KMS-11 (cell line): Measurements from ENCODE around the gene FLYWCH1.
A peak's percentile ranks its signal among the peaks of the same experiment; 100 is the strongest.

Experiments
- H2AFZ ChIP-seq: fragments of 200-600 bp; sonication (generic); 2 replicates; pipeline ENCODE4 v1.6.1; 2016; ENCODE audit warnings: antibody characterized with exemption, mixed run types, low read depth
- H3K27ac ChIP-seq: fragments of 200-600 bp; sonication (generic); 2 replicates; pipeline ENCODE4 v1.6.1; 2016; ENCODE audit warnings: mild to moderate bottlenecking, mixed run types
- H3K27me3 ChIP-seq: fragments of 200-600 bp; sonication (generic); 2 replicates; pipeline ENCODE4 v1.6.1; 2017; ENCODE audit warnings: mild to moderate bottlenecking, low read depth, mixed run types, moderate library complexity; ENCODE audit not compliant: insufficient read depth
- H3K36me3 ChIP-seq: fragments of 200-600 bp; sonication (generic); 2 replicates; pipeline ENCODE4 v1.6.1; 2017; ENCODE audit warnings: mild to moderate bottlenecking, mixed run types; ENCODE audit not compliant: insufficient read depth
- H3K4me1 ChIP-seq: fragments of 200-600 bp; sonication (generic); 2 replicates; pipeline ENCODE4 v1.6.1; 2016; ENCODE audit warnings: mild to moderate bottlenecking, low read depth, mixed run types; ENCODE audit not compliant: poor library complexity, severe bottlenecking
- H3K4me2 ChIP-seq: fragments of 200-600 bp; sonication (generic); 2 replicates; pipeline ENCODE4 v1.7.0; 2016; ENCODE audit warnings: mild to moderate bottlenecking, mixed run types
- H3K4me3 ChIP-seq: fragments of 200-600 bp; sonication (generic); IDR thresholded peaks from 2 replicates; pipeline ENCODE4 v1.6.1; 2017; ENCODE audit warnings: low read depth, low read length, mixed read lengths; ENCODE audit not compliant: insufficient read depth
- H3K79me2 ChIP-seq: fragments of 200-600 bp; sonication (generic); 2 replicates; pipeline ENCODE4 v1.6.1; 2016; ENCODE audit warnings: low read depth, mixed run types; ENCODE audit not compliant: insufficient read depth
- H3K9ac ChIP-seq: fragments of 200-600 bp; sonication (generic); 2 replicates; pipeline ENCODE4 v1.6.1; 2016; ENCODE audit warnings: mild to moderate bottlenecking, mixed run types
- H4K20me1 ChIP-seq: fragments of 200-600 bp; sonication (generic); 2 replicates; pipeline ENCODE4 v1.6.1; 2016; ENCODE audit warnings: mild to moderate bottlenecking, mixed run types; ENCODE audit not compliant: insufficient read depth
- TF ChIP-seq, protein P1 (sequence below): fragments of 200-600 bp; sonication (generic); conservative IDR thresholded peaks from 2 replicates; pipeline ENCODE4 v1.6.1; 2017; ENCODE audit warnings: low read depth, mild to moderate bottlenecking, antibody characterized with exemption, low read length, moderate library complexity, mixed read lengths

FLYWCH1 gene

DNA sequence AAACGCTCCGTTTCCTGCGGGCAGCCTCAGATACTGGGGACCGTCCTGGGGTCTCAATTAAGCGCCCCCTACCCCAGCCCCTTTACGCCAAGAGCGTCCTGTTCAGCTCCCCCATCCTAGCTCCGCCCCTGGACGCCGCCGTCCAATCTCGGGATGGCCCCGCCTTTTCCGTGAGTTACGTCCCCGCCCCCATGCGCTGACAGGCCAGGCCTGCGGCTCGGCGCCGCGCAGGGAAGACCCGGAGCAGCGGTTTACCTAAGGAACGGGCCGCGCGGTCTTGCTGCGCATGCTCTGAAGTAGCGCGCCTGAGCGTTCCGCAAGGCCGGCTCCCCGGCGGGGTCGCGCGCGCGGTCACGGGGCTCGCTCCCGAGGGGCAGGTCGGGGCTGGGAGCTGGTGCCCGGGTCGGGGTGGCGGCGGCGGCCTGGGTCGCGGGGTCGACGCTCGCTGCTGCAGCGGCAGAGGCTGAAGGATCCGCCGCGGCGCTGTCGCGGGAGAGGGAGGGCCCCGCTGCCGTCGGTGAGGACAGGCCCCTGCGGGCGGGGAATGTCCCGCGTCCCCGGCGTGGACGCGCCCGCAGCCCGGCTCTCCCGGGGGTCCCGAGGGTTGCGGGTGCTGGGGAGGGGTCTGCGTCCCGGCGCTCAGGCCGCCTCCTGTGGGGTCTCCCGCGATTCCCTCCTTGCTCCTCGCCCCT is at the start of gene FLYWCH1:
FLYWCH1 (plus strand) TSS at position 294 of the 692 bp plus-strand sequence. CDS start 17,755 bp downstream, outside the sequence.
- TF ChIP-seq, protein P1, sequence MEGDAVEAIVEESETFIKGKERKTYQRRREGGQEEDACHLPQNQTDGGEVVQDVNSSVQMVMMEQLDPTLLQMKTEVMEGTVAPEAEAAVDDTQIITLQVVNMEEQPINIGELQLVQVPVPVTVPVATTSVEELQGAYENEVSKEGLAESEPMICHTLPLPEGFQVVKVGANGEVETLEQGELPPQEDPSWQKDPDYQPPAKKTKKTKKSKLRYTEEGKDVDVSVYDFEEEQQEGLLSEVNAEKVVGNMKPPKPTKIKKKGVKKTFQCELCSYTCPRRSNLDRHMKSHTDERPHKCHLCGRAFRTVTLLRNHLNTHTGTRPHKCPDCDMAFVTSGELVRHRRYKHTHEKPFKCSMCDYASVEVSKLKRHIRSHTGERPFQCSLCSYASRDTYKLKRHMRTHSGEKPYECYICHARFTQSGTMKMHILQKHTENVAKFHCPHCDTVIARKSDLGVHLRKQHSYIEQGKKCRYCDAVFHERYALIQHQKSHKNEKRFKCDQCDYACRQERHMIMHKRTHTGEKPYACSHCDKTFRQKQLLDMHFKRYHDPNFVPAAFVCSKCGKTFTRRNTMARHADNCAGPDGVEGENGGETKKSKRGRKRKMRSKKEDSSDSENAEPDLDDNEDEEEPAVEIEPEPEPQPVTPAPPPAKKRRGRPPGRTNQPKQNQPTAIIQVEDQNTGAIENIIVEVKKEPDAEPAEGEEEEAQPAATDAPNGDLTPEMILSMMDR = no peak
- H2AFZ ChIP-seq = peak within 1 kb of the TSS; percentile 78
- peaks cover 63% of the 10 kb centered on the region for H3K4me1 ChIP-seq
- peak within 1 kb of the TSS; percentile 80 for H3K4me2 ChIP-seq
- no peaks in the 10 kb centered on the region for H4K20me1 ChIP-seq
- no peak within 1 kb of the TSS for H3K4me3 ChIP-seq
- no peak within 1 kb of the TSS for H3K27ac ChIP-seq
- H3K36me3 ChIP-seq = no peaks in the 10 kb centered on the region
- peak within 1 kb of the TSS; percentile 31; the same call in 1 of the 2 replicates for H3K9ac ChIP-seq
- H3K27me3 ChIP-seq = peaks cover 26% of the 10 kb centered on the region
- peaks cover 10% of the 10 kb centered on the region; the same call in 1 of the 2 replicates for H3K79me2 ChIP-seq

DNA sequence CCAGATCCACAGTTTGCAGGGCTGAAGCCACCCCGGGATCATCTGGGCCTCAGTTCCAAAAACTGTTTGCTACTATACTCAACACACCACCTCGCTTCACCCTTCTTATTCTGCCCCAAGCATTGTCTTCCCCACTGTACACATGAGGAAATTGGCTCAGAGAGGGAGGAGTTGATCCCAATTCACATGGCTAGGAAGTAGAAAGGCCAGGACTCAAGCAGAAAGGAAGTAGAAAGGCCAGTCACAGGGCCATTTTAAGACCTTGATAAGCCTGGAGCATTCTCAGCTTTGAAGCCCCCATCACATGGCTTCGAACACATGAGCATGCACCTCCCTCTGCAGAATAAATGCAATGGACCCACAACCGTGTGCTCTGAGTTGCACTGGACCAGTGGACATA is 46.1 kb upstream of the FLYWCH1 start:
- H3K27ac ChIP-seq = no peak overlapping the region
- TF ChIP-seq, protein P1 = no peak

DNA sequence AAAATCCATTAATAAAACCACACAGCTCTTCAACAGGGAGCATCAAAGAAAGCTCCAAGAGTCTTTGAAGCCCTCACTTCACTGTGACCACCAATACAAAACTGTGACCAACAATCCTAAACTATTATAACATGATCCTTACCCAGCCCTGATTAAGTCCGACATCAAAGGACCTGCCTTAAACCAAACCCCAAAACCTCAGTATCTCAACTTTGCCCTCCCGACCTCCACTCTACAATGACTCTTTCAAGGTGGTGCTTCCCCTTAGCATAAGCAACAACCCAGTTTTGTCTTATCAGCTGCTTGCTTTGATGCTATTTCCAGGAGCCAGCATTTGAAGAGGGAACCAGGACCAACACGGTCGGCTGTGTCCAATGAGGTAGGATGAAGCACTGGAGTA is 45.3 kb upstream of the FLYWCH1 start:
- peaks cover 55% of the 10 kb centered on the region; the same call in 1 of the 2 replicates for H3K27me3 ChIP-seq

More for the DNA sequence above, 46.1 kb upstream of the FLYWCH1 start:
- Histone ChIP-seq H2AFZ (no peak overlapping the region), H3K4me2 (no peak overlapping the region), H3K27me3 (peaks cover 57% of the 10 kb centered on the region), H3K4me3 (no peak overlapping the region), H3K79me2 (no peaks in the 10 kb centered on the region), H3K4me1 (peaks cover 12% of the 10 kb centered on the region), H4K20me1 (no peaks in the 10 kb centered on the region), H3K9ac (no peak overlapping the region), H3K36me3 (no peaks in the 10 kb centered on the region)

GRCh38 chr16:2867661-2867986 is 44.1 kb upstream of the FLYWCH1 start:
- Histone ChIP-seq H3K79me2 (no peaks in the 10 kb centered on the region), H3K4me3 (no peak overlapping the region), H2AFZ (peak overlapping the region; percentile 69), H3K4me2 (peak overlapping the region; percentile 49), H3K4me1 (peaks cover 12% of the 10 kb centered on the region), H3K27ac (peak overlapping the region; percentile 29; the same call in 1 of the 2 replicates), H3K36me3 (no peaks in the 10 kb centered on the region), H3K27me3 (peaks cover 48% of the 10 kb centered on the region; the same call in 1 of the 2 replicates), H3K9ac (no peak overlapping the region), H4K20me1 (no peaks in the 10 kb centered on the region)
- TF ChIP-seq, protein P1 = no peak

More for the DNA sequence above, 45.3 kb upstream of the FLYWCH1 start:
- no peak overlapping the region for H3K4me3 ChIP-seq
- H3K9ac ChIP-seq = no peak overlapping the region
- TF ChIP-seq, protein P1 = no peak
- H2AFZ ChIP-seq = no peak overlapping the region
- peaks cover 12% of the 10 kb centered on the region for H3K4me1 ChIP-seq
- no peak overlapping the region for H3K4me2 ChIP-seq
- H3K79me2 ChIP-seq = no peaks in the 10 kb centered on the region
- no peaks in the 10 kb centered on the region for H4K20me1 ChIP-seq
- no peaks in the 10 kb centered on the region for H3K36me3 ChIP-seq
- H3K27ac ChIP-seq = no peak overlapping the region
